HFF-Myc (cell line): ENCODE data around the gene PSMC3IP.
"Not testable (repeated sequence)": the region's sequence is repeated elsewhere in the genome, so short reads cannot be mapped to it uniquely, and the experiment has no call there.

ENCODE experiments used
- DNase-seq: peaks from one replicate; pipeline ENCODE4 v3.0.0-alpha.2; 2011; ENCODE audit warnings: low read depth; ENCODE audit errors: extremely low read depth
- H3K4me3 ChIP-seq: replicated peaks from 2 replicates; pipeline ENCODE4 v1.5.1; 2011; ENCODE audit warnings: low read depth, mild to moderate bottlenecking, control low read depth, low read length
- CTCF ChIP-seq: IDR thresholded peaks from 2 replicates; pipeline ENCODE4 v1.5.1; 2012; ENCODE audit warnings: mild to moderate bottlenecking, low read depth, low read length, control low read depth; ENCODE audit errors: missing control alignments

PSMC3IP gene

GRCh38 chr17:42544874-42545283 lies 32.6 kb downstream of the PSMC3IP start:
- no peak overlapping the region for H3K4me3 ChIP-seq
- TF ChIP-seq CTCF, result no peak
- DNase-seq, result no peak

- TF ChIP-seq CTCF, result no peak
- DNase-seq, result no peak
- no peak overlapping the region for H3K4me3 ChIP-seq
These were observed 34.1 kb downstream of the PSMC3IP start for GRCh38 chr17:42543190-42544079.

GRCh38 chr17:42541041-42541833 lies 36.3 kb downstream of the PSMC3IP start:
- H3K4me3 ChIP-seq, result no peak overlapping the region
- TF ChIP-seq CTCF, result no peak
- DNase-seq, result no peak

GRCh38 chr17:42540558-42540957 lies 37.0 kb downstream of the PSMC3IP start:
- DNase-seq, H3K4me3 ChIP-seq: not testable (repeated sequence)

- DNase-seq, result no peak
- H3K4me3 ChIP-seq, result no peak overlapping the region
- no peak for TF ChIP-seq CTCF
These were observed 39.0 kb downstream of the PSMC3IP start for GRCh38 chr17:42538482-42538881.

GRCh38 chr17:42537826-42538451 lies 39.6 kb downstream of the PSMC3IP start:
- no peak for DNase-seq
- TF ChIP-seq CTCF, result no peak
- no peak overlapping the region for H3K4me3 ChIP-seq

GRCh38 chr17:42537156-42537805 lies 40.2 kb downstream of the PSMC3IP start:
- H3K4me3 ChIP-seq, result peak overlapping the region; percentile 69
- TF ChIP-seq CTCF, result no peak
- DNase-seq, result no peak
